Body of pancreas (tissue), 4 donors: ENCODE results near the gene FMNL2. TPM values are rescaled to one million over a fixed set of nuclear protein-coding genes. Genes with fewer than 3 reads are reported as not detected.

Source experiments
- ATAC-seq: fragments of 150-250 bp; one replicate; pipeline ENCODE4 v1.9.1; 2016
- DNase-seq, 4 donors: peaks; one replicate each; pipeline ENCODE4 v3.0.0-alpha.2; 2019
- H3K27ac ChIP-seq, 4 donors: fragments of 200-600 bp; sonication (generic); 1 replicate in 3 of 4; 2 replicates in 1 of 4; pipeline versions ENCODE4 v1.5.1 to v1.6.1; 2016 to 2019; ENCODE audit warnings: mild to moderate bottlenecking in 1 of 4, mixed read lengths in 1 of 4, moderate library complexity in 1 of 4
- H3K27me3 ChIP-seq, 2 donors: fragments of 200-600 bp; sonication (generic); one replicate each; pipeline ENCODE4 v1.6.0; 2016; ENCODE audit warnings: mild to moderate bottlenecking in 1 of 2
- H3K36me3 ChIP-seq, 2 donors: fragments of 200-600 bp; sonication (generic); replicated peaks in 1 of 2; 2 replicates each; pipeline ENCODE4 v1.5.1; 2016; ENCODE audit warnings: low read depth in 2 of 2; ENCODE audit not compliant: insufficient read depth in 1 of 2
- H3K4me1 ChIP-seq: fragments of 200-600 bp; sonication (generic); one replicate; pipeline ENCODE4 v1.6.0; 2016
- H3K4me3 ChIP-seq, 2 donors: fragments of 200-600 bp; sonication (generic); 1 replicate in 1 of 2; 2 replicates in 1 of 2; pipeline ENCODE4 v1.5.1; 2016 to 2019
- H3K9me3 ChIP-seq, 3 donors: fragments of 200-600 bp; sonication (generic); 1 replicate in 2 of 3; 2 replicates in 1 of 3; pipeline ENCODE4 v1.5.1; 2016
- CTCF ChIP-seq, 7 experiments: fragments of 450-650 bp in 4 of 7; fragments of 200-600 bp in 3 of 7; sonication (generic) in 3 of 7; IDR thresholded peaks; one replicate each; pipeline ENCODE4 v1.5.1; 2016 to 2019; ENCODE audit warnings: antibody characterized with exemption in 7 of 7
- POLR2A ChIP-seq, 3 donors: fragments of 450-650 bp; IDR thresholded peaks; one replicate each; pipeline ENCODE4 v1.6.1; 2016; ENCODE audit warnings: antibody characterized with exemption in 3 of 3, mild to moderate bottlenecking in 2 of 3
- WGBS, 2 donors: methylation state at CpG; one replicate each; pipeline ENCODE4 v1.1.5; 2017; 5-methylcytosine and 5-hydroxymethylcytosine counted together
- intact Hi-C: fragments of 100-400 bp; cut with DNase I; formaldehyde crosslinking; loops from one replicate; pipeline ENCODE4 v1.15.1; 2023
- total RNA-seq, 2 donors: library from RNA; depleted of rRNA; stranded (reverse); fragments of >200 nt; gene quantifications; one replicate each; pipeline ENCODE4 v1.1.0, GENCODE V29; 2016

Gene FMNL2
- total RNA-seq, 2 donors from 2014 or later: 13.5 to 44.4 TPM

GRCh38 chr2:152615177-152615576, 280.2 kb downstream of the FMNL2 start:
- DNase-seq: no peak
- intact Hi-C loops: no loop called here
- Histone ChIP-seq H3K9me3 (no peaks in the 10 kb centered on the region), H3K4me1 (no peaks in the 10 kb centered on the region), H3K4me3 (no peak overlapping the region), H3K36me3 (peaks cover 0 to 6% of the 10 kb centered on the region in 2 donors), H3K27me3 (no peaks in the 10 kb centered on the region), H3K27ac (no peak overlapping the region)
- ATAC-seq: no peak
- 47 to 56% methylated on average over 5 of the region's 5 CpGs for WGBS, 2 donors
- TF ChIP-seq POLR2A (IDR thresholded peaks at IDR 0.05) (no peak), CTCF (IDR thresholded peaks at IDR 0.05) (no peak)

GRCh38 chr2:152617456-152618192, 282.6 kb downstream of the FMNL2 start:
- Histone ChIP-seq H3K4me1 (no peaks in the 10 kb centered on the region), H3K9me3 (no peaks in the 10 kb centered on the region), H3K27me3 (no peaks in the 10 kb centered on the region), H3K36me3 (peaks cover 0 to 8% of the 10 kb centered on the region in 2 donors), H3K4me3 (no peak overlapping the region), H3K27ac (no peak overlapping the region)
- TF ChIP-seq POLR2A (IDR thresholded peaks at IDR 0.05): no peak
- no peak for TF ChIP-seq CTCF (IDR thresholded peaks at IDR 0.05)
- WGBS, 2 donors: 91 to 100% methylated on average over 4 of the region's 4 CpGs
- ATAC-seq: no peak
- intact Hi-C loops: no loop called here
- DNase-seq: no peak

- Histone ChIP-seq H3K9me3 (no peaks in the 10 kb centered on the region), H3K27me3 (no peaks in the 10 kb centered on the region), H3K27ac (no peak overlapping the region), H3K4me3 (no peak overlapping the region), H3K4me1 (no peaks in the 10 kb centered on the region), H3K36me3 (peaks cover 0 to 8% of the 10 kb centered on the region in 2 donors)
- DNase-seq (no peak), ATAC-seq (no peak)
- 84 to 88% methylated on average over 5 of the region's 5 CpGs for WGBS, 2 donors
- intact Hi-C loops: no loop called here
- no peak for TF ChIP-seq POLR2A (IDR thresholded peaks at IDR 0.05)
- TF ChIP-seq CTCF (IDR thresholded peaks at IDR 0.05): no peak
Observed at GRCh38 chr2:152618193-152618564, 283.2 kb downstream of the FMNL2 start.

GRCh38 chr2:152620208-152620607, 285.2 kb downstream of the FMNL2 start:
- TF ChIP-seq CTCF (IDR thresholded peaks at IDR 0.05) (no peak), POLR2A (IDR thresholded peaks at IDR 0.05) (no peak)
- no peak for DNase-seq

GRCh38 chr2:152620985-152621384, 286.0 kb downstream of the FMNL2 start:
- H3K36me3 ChIP-seq: peaks cover 0 to 8% of the 10 kb centered on the region in 2 donors
- no peak overlapping the region for H3K27ac ChIP-seq
- no peak for TF ChIP-seq POLR2A (IDR thresholded peaks at IDR 0.05)
- no peak for TF ChIP-seq CTCF (IDR thresholded peaks at IDR 0.05)
- H3K4me1 ChIP-seq: no peaks in the 10 kb centered on the region
- H3K4me3 ChIP-seq: no peak overlapping the region
- DNase-seq: no peak
- no peak for ATAC-seq
- intact Hi-C loops: no loop called here
- 91 to 94% methylated on average over 9 of the region's 9 CpGs for WGBS, 2 donors
- H3K9me3 ChIP-seq: no peaks in the 10 kb centered on the region
- H3K27me3 ChIP-seq: no peaks in the 10 kb centered on the region

More at GRCh38 chr2:152620208-152620607, 285.2 kb downstream of the FMNL2 start:
- Histone ChIP-seq H3K36me3 (peaks cover 0 to 8% of the 10 kb centered on the region in 2 donors), H3K27me3 (no peaks in the 10 kb centered on the region), H3K27ac (no peak overlapping the region), H3K4me3 (no peak overlapping the region), H3K9me3 (no peaks in the 10 kb centered on the region), H3K4me1 (no peaks in the 10 kb centered on the region)
- no peak for ATAC-seq
- intact Hi-C loops: no loop called here
- WGBS, 2 donors: 89 to 91% methylated on average over 7 of the region's 7 CpGs
